GM18867 (cell line): ENCODE data around the gene OGFOD3.

Source experiments
- ATAC-seq: cut with Tn5 transposase; IDR thresholded peaks from one replicate; pipeline ENCODE4 v1.9.1; 2021; ENCODE audit warnings: mild to moderate bottlenecking, moderate library complexity; ENCODE audit not compliant: unreplicated experiment

OGFOD3 gene

DNA sequence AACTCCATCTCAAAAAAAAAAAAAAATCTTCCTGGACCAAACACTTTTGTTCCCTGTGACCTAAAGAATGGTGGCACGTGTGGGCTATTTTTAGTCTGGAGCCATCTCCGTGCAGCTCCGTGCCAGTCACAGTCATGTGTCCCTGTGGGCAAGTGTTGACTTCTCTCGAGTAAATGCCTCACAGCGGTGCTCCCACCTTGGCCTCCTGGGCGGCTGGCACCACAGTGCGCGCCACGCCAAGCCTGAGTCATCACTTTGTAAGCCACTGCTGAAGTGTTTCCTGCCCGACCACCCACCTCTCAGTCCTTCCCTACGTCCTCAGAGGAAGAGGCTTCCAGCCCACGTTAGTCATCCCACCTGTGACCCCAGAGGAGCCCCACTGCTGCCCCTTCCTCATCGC, 11.1 kb downstream of the OGFOD3 start:
- ATAC-seq, result no peak

DNA sequence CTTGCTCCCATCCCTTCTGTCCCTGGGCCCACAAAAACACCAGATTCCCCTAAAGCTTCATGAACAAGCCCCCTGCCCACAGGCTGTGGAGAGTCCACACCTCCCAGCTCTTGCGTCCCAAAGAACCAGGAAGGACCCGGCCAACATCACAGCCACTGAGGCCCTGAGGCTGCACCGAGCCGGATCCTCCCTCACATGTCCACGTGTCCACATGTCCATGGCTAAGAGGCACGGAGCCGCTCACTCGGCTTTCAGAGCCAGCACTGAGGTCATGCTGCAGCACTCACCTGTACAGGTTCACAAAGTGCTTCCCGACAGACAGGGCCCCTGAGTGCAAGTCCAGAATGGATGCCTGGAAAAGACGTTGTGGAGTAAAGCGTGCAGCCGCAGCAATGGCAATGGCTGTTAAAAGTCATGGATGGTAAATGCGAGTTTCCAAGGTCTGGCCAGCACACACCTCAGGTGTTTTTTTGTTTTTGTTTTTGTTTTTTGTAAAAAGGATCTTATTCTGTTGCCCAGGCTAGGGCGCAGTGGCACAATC, 12.2 kb downstream of the OGFOD3 start:
- no peak for ATAC-seq

DNA sequence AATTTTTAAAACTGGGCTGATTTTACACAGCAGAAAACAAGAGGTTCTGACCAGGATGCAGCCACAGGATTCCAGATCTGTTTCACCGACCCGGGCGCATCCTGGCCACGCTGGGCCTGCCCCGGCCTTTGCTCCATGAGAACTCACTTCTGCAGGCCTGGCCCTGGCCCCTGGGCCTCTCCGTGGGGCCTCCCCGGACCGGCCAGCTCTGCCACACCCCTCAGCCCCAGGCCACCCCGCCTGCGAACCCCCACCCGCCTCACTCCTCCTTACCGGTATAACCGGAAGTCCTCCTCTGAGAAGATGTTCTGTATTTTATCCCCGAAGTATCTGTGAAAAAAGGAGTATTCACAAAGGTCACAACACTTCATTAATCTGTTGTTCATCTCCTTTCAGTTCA, 13.3 kb downstream of the OGFOD3 start:
- ATAC-seq, result no peak

DNA sequence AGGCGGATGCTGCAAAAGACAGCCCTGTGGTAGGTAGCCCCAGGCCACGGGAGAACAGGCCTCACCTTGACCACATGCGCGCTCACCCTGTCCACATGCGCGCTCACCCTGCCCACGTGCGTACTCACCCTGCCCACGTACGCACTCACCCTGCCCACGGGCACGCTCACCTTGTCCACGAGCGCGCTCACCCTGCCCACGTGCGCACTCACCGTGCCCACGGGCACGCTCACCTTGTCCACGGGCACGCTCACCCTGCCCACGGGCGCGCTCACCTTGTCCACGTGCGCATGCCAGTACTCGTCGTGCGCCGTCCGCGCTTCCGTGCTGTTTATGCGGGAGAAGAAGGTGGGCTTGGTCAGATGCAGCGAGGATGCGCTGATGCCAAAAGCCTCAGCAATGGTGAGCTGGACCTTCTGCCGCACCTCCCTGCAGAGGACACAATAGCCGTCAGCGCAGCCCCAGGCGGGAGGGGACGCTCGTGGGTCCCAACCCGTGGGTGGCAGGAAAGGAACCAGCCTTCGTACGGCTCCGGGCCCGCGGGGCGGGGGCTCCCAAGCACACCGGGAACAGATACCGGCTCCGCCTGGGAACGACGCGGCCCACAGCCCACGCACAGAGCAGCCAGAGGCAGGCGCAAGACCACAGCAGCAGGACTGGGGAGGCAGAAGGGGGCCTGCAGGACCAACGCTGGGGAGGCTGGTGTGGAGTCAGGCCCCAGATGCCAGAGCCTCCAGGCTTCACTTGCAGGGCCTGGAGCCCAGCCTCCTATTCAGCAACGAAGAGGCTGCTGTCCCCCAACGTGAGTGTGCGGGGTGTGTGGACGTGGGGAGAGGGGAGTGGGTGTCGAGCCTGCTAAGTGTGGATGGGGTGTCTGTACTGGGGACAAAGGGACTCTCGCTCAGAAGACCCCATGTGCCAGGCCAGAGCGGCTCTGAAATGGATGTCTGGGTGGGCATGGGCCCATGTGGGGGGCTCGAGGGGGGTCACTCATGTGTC, 14.4 kb downstream of the OGFOD3 start:
- no peak for ATAC-seq

DNA sequence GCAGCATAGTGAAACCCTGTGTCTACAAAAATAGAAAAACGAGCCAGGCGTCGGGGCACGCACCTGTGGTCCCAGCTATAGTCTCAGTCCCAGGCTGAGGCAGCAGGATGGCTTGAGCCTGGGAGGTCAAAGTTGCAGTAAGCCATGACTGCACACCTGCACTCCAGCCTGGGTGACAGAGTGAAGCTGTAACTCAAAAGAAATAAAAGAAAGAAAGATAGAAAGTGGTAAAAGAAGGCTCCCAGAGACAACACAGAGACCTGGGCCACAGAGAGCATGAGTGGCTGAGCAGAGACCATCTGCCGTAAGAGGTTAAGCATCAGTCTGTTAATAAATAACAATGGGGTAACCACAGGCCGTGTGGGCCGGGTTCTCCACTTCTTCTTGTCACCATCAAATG, 15.5 kb downstream of the OGFOD3 start:
- ATAC-seq, result peak; percentile 70

DNA sequence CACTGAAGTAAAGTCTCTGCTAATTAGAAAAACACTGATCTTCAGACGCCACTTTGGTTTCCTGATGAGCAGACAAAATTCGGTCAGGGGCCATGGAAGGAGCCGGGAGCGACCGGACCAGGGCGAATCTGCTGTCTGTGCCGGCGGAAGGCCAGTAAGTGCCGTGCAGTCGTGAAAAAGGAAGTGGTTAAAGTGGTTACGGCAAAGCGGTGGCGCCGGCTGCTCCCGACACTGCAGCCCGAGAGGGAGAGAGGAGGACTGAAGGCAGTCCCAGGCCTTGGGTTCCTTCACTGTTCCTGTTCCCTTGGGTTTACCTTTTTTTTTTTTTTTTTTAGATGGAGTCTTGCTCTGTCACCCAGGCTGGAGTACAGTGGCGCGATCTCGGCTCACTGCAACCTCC, 17.6 kb downstream of the OGFOD3 start:
- ATAC-seq, result peak; percentile 42

DNA sequence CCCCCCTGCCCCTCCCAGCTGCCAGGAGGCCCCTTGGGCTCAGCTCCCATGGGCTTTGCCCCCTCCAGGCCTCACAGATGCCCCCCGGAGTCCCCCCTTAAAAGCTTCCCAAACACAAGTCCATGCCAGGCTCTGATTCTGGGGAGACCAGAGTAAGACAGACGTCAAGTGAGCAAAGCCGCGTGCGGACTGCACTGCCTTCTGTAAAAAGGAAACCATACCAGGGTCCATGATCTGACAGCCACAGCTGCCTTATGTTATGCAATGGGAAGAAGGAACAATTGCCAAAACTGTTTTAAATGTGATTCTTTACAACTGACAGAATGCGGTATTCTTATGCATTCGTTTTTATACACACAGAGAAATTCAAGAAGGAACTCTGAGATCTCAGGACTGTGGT, 18.2 kb downstream of the OGFOD3 start:
- no peak for ATAC-seq

DNA sequence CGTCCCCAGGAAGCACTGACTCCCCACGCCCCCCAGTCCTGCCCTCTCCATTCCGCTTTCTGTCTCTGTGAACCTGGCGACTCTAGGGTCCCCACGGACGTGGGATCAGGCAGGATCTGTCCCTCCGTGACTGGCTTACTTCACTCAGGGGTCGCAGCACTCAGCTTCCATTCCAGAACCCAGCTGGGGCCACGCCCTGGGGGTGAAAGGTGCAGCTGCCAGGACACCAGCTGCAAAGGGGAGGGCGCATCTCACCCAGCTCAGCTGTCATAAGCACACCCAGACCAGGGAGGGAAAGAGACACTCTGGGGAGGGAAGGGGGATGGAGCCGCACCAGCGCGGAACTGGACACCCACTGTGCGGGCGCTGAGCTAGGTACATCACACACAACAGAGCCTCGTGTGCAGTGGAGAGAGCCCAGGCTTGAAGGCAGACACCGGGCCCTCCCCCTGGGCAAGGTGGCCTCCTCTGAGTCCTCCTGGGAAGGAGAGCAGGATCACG, 18.7 kb downstream of the OGFOD3 start:
- ATAC-seq, result no peak

DNA sequence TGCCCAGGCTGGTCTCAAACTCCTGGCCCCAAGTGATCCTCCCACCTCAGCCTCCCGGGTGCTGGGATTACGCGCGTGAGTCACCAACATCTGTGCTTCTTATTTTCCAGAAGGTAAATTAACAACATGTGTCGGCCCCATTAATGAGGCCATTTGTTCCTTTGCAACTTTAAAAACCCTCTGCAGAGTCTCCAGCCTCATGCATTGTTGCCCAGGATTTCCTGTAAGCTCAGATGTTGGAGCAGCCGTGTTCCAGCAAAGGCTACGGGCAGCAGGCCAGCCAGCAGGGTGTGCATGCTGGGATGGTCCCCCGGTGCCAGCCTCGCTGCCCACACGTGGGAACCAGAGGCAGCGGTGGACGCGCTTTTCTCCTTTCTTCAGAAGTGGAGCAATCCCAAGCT, 19.3 kb downstream of the OGFOD3 start:
- ATAC-seq, result no peak

DNA sequence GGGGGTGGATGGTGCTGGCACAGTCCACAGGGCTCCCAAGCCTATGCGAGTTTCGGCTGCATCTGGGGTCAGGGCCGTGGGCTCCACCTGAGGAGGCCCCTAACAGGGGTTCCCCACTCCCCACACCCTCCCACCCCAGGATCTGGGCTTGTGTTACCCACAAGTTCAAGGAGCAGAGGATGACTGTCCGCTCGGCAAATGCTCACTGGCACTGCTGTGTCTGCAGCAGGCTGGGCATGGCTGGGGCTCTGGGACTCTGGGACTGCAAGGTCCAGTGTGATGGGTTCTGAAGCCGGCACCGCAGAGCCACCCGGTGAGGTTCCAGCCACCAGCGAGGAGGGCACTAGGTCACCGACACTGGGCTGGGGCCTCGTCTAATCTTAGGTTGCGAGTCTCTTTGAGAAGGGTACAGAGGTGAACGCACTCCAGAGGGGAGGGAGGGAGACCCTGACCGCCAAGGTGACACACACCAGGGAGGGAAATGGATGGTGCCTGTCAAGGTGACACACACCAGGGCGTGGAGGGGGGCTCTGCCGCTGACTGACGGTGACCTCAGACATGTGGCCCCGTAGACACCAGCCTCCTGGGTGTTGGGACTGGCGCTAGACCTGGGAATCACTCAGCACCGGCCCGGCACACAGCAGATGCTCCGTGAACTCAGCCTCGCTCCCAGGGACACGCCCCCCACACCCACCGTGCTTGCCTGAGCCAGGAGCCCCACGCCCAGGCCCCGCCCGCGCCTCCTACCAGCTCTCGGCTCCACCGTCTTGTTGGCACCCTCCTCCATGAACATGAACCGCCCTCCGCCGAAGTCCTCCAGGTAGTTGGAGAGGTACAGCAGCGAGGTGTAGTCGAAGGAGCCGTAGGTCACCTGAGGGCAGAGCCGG, 20.7 kb downstream of the OGFOD3 start:
- ATAC-seq, result no peak

DNA sequence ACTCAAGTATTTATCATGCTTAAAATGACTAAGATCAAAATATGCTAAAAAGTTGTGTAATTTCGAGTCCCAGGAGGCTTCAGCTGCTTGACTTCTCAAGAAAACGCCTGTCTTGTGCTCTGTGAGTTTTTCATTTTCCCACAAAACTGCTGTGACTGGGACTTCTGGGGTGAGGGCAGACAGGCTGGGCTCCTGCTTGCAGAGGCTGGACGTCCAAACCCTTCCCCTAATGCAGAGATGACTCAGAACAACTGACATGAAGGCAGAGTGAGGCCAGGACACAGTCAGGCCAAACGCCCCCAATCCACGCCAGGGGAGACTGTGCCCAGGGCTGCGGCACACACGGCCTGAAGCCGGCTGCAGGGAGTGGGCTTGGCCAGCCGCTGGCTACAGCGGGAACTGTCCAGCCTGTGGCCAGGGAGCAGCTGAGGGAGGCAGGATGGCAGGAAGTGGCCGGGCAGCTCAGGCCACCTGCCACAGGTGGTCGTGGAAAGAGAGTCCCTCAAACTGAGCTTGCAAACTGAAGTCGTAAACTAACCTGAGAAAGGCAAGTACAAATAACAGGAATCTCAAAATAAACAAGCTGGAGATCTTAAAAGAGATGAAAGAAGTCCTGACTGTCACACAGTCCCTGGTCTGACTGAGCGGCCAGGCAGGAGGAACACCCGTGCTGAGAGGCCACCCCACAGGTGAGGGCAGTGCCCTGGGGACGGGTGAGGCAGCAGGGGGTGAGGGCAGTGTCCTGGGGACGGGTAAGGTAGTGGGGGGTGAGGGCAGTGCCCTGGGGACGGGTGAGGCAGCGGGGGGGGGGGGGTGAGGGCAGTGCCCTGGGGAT, 21.6 kb downstream of the OGFOD3 start:
- no peak for ATAC-seq

DNA sequence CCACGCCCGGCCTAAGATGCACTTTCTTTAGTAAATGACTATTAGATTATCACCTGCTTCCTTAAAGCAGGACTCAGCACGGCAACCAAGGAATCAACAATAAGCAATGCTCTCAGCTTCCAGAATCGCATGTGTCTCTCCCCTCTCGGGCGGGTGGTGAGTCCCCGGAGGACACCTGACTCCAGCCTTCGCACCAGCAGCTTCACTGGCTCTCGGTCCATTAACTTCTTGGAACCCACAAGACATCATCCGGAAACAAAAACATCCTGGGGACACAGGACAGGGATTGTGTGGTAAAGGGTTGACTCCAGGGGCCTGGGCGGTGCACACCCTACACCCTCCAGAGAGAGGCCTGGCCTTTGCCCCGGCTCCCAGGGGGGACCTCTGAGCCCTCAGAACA, 24.1 kb downstream of the OGFOD3 start:
- no peak for ATAC-seq

DNA sequence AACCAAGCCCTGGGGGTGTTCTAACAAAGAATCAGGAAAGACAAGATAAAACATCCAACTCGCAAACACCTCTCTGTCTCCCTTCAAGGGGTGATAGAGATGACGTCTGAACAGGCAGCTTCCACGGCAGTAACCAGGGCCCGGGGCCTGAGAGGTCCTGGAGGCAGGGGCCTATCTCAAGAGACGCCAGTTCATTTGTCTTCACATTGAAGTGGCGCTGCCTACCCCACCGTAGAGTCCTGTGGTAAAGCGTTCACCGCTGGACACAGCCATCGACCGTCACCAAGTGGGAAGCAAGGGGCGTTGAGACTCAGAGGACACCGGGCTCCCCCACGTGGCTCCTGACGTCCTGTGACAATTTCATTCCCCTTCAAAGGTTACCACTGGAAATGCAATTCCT, 25.4 kb downstream of the OGFOD3 start:
- no peak for ATAC-seq

DNA sequence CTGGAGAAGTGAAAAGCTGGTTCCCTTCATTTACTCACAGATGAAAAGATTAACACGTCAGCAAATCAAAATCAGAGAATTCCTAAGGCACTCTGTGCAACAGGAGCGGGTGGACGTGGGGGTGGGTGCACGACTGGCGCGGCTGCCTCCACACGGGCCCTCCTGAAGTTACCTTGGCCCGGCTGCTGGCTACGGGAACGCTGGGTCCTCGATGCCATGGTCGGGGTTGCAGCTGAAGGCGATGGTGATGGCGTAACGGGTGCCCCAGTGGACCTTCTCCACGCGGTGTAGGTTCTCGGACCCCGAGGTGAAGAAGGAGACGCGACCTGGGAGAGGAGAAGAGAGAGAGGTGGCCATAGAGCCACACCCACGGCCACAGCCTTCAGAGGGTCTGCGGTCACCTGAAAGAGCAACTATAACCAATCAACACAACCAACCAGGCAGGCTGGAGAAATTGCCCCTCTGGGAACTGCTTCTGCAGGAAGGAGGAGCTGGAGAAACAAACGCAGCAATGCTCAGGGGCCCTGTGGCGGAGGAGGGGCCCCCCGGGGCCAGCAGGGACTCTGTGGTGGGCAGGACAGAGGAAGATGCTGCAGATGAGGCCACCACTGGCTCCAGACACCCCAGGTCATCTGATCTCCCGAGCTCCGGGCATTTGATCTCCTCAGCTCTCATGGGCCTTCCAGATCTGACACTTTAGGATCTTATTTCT, 26.0 kb downstream of the OGFOD3 start:
- no peak for ATAC-seq

DNA sequence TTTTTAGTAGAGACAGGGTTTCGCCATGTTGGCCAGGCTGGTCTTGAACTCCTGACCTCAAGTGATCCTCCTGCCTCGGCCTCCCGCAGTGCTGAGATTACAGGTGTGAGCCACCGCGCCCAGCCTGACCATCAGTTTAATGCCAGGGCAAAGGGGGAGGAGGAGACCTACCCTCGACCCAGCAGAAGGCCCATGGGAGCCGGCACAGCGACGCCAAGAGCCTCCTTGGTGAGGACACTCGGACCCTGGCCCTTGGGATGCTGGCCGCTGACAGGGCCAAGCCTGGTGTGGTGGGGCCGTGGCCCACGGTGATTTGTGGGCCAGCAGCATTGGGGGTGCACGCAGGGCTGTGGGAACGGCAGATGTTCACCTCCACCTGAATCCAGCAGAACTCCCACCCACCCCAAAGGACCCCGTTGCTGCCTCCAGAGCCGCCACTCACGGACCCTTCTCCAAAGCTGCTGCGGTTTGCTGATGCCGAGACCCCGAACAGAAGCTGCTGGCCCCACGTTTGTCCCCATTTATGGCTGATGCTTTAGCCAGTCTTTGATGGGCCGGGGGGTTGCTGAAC, 26.8 kb downstream of the OGFOD3 start:
- ATAC-seq, result no peak

DNA sequence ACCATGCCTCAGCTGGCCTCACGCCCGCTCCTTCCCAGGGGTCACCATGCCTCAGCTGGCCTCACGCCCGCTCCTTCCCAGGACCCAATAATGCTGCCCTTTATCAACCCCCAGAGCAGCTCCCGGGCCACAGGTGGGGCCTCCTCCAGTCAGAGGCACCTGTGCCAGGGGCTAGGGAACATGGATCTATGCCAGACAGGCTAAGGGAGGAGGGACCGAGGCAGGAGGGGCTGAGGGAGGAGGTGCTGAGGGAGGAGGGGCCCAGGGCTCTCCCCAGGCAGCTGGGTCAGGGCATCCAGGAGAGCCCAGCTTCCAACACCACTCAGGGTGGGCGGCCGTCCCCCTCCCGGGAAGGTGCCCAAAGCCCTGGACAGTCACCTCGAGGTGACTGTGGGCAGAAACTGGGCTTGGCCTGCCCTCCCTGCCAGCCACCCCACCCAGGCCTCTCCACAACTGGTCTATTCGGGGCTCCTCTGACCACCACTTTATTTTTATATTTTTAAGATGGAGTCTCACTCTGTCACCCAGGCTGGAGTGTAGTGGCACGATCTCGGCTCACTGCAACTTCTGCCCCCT, 27.4 kb downstream of the OGFOD3 start:
- ATAC-seq, result no peak

DNA sequence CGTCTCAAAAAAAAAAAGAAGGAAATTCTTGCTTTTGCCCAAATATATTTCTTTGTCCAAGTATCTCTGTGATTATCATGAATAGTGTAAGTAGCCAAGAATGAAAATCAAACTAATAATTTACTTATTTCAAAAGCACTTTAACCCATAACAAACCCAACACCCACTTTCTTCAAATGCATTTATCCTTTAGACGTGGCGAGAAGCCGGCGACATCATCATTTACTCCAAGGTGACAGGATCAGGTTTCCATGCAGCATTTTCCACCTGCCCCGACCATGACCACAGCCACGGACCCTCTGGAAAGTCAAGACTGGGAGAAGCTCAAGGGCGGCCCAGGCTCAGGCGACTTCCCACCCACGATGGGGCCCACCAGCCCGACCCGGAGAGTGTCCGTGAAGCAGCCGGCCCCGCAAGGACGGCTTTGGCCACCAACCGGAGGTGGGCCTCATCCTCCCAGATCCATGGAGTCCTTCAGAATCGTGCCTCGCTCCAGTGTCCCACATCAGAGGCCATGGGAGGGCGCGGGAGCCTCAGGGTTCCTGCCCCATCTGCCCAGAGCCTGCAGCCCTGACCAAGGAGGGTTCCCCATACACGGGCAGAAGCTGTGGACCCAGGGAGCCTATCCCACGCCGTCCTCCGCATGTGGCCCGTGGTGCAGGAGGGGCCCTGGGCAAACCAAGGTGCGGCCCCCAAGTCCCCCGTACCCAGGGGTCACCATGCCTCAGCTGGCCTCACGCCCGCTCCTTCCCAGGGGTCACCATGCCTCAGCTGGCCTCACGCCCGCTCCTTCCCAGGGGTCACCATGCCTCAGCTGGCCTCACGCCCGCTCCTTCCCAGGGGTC, 28.1 kb downstream of the OGFOD3 start:
- ATAC-seq, result no peak

DNA sequence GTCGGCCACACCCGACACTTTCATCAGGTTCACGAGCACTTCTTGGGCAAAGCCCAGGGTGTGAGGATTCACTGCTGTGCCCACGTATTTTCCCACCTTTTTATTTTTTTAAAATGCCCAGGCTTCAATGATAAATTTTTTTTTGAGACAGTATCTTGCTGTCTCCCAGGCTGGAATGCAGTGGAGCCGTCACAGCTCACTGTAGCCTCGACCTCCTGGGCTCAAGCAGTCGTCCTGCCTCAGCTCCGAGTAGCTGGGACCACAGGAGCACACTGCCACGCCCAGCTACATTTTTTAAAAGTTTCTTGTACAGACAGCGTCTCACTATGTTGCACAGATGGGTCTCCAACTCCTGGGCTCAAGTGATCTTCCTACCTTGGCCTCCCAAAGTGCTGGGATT, 29.0 kb downstream of the OGFOD3 start:
- no peak for ATAC-seq
